Measurements from ENCODE around the gene TTLL10.

DNA sequence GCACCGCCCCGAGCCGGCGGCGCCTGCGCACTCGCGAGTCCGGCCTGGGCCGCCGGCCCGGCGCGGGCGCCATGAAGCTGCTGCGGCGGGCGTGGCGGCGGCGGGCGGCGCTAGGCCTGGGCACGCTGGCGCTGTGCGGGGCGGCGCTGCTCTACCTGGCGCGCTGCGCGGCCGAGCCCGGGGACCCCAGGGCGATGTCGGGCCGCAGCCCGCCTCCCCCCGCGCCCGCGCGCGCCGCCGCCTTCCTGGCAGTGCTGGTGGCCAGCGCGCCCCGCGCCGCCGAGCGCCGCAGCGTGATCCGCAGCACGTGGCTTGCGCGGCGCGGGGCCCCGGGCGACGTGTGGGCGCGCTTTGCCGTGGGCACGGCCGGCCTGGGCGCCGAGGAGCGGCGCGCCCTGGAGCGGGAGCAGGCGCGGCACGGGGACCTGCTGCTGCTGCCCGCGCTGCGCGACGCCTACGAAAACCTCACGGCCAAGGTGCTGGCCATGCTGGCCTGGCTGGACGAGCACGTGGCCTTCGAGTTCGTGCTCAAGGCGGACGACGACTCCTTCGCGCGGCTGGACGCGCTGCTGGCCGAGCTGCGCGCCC, 58.6 kb downstream of the TTLL10 start, which contains the start of gene B3GALT6:
- TF ChIP-seq, protein P1, sequence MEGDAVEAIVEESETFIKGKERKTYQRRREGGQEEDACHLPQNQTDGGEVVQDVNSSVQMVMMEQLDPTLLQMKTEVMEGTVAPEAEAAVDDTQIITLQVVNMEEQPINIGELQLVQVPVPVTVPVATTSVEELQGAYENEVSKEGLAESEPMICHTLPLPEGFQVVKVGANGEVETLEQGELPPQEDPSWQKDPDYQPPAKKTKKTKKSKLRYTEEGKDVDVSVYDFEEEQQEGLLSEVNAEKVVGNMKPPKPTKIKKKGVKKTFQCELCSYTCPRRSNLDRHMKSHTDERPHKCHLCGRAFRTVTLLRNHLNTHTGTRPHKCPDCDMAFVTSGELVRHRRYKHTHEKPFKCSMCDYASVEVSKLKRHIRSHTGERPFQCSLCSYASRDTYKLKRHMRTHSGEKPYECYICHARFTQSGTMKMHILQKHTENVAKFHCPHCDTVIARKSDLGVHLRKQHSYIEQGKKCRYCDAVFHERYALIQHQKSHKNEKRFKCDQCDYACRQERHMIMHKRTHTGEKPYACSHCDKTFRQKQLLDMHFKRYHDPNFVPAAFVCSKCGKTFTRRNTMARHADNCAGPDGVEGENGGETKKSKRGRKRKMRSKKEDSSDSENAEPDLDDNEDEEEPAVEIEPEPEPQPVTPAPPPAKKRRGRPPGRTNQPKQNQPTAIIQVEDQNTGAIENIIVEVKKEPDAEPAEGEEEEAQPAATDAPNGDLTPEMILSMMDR (IDR thresholded peaks at IDR 0.05), result no peak
- TF ChIP-seq POLR2AphosphoS5 (IDR thresholded peaks at IDR 0.05; ENCODE audit: insufficient read depth in 1 of 2, low read depth in 1 of 2) (no peak), POLR2A (IDR thresholded peaks at IDR 0.05) (peak in 1 of 2 donors; percentile 12)

All from vagina (tissue), 2 donors.